MCF 10A (cell line): ENCODE data around the gene CHN1. TPM values are rescaled to one million over a fixed set of nuclear protein-coding genes. Genes with fewer than 3 reads are reported as not detected.

Experiments used
- BruUV-seq: library from RNA; stranded (reverse); fragments of 400-500 nt; replicated peaks from 2 replicates; lab custom pipeline; 2021; lab: Mats Ljungman, UMichigan
- CTCF ChIA-PET: fragments of 300-600 bp; sonication (Branson Sonifier 250); formaldehyde crosslinking; extraction: SDS; loops from one replicate; lab custom pipeline; 2021; ENCODE audit warnings: antibody characterized with exemption, inconsistent platforms; lab: Yijun Ruan, JAX
- POLR2A ChIA-PET: fragments of 300-600, 350-650 bp; sonication (Branson Sonifier 250); formaldehyde crosslinking; extraction: SDS; loops from one replicate; lab custom pipeline; 2020; ENCODE audit warnings: antibody characterized with exemption, inconsistent platforms; lab: Yijun Ruan, JAX
- DNase-seq: peaks from one replicate; pipeline ENCODE4 v3.0.0-alpha.2; 2018; ENCODE audit not compliant: unreplicated experiment
- H3K27ac Mint-ChIP-seq: one replicate; pipeline ENCODE4 v1.8.0; 2022; ENCODE audit warnings: mild to moderate bottlenecking, low read depth, mixed read lengths; ENCODE audit not compliant: unreplicated experiment
- H3K27me3 Mint-ChIP-seq: one replicate; pipeline ENCODE4 v1.8.0; 2022; ENCODE audit warnings: mixed read lengths; ENCODE audit not compliant: insufficient read depth, unreplicated experiment
- H3K36me3 Mint-ChIP-seq: one replicate; pipeline ENCODE4 v1.8.0; 2022; ENCODE audit warnings: mild to moderate bottlenecking, moderate library complexity, mixed read lengths; ENCODE audit not compliant: insufficient read depth, unreplicated experiment
- H3K4me1 Mint-ChIP-seq: one replicate; pipeline ENCODE4 v1.8.0; 2022; ENCODE audit warnings: mixed read lengths; ENCODE audit not compliant: insufficient read depth, unreplicated experiment
- H3K4me3 Mint-ChIP-seq: one replicate; pipeline ENCODE4 v1.8.0; 2022; ENCODE audit warnings: mild to moderate bottlenecking, moderate library complexity, mixed read lengths; ENCODE audit not compliant: unreplicated experiment
- H3K9me3 Mint-ChIP-seq: one replicate; pipeline ENCODE4 v1.8.0; 2022; ENCODE audit warnings: mixed read lengths; ENCODE audit not compliant: unreplicated experiment
- intact Hi-C: fragments of 100-400 bp; cut with micrococcal nuclease; formaldehyde crosslinking; loops from 2 replicates; pipeline ENCODE4 v1.14.1; 2022
- total RNA-seq: library from RNA; stranded (reverse); gene quantifications from 2 replicates; pipeline ENCODE4 v1.2.3, GENCODE V29; 2022
- TF ChIP-seq, protein P1 (sequence below): fragments of 200-600 bp; IDR thresholded peaks from one replicate; pipeline ENCODE4 v1.8.0; 2022; ENCODE audit warnings: antibody characterized with exemption, mild to moderate bottlenecking; ENCODE audit not compliant: unreplicated experiment

The CHN1 gene
- total RNA-seq, 1 experiment from 2014 or later, result 6.0 TPM

DNA sequence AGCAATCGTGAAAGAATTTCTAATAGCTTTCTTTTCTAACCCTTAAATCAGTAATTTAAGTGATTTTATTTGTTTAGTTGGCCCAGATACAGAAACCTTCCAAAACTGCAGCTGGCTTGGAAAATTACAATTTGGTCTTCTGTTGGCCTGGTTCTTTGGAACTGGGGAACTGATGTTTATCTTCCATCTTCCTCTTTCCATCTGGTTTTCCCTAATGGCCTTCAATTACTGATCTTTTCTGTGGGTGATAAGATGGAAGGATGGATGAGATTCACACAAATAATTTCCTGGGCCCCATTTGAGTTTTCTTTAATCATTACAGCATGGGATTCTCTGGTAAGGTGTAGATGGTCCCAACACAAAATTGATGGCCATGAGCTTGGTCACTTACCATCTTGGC lies 134.4 kb downstream of the CHN1 start:
- H3K4me3 Mint-ChIP-seq, result no peak overlapping the region

DNA sequence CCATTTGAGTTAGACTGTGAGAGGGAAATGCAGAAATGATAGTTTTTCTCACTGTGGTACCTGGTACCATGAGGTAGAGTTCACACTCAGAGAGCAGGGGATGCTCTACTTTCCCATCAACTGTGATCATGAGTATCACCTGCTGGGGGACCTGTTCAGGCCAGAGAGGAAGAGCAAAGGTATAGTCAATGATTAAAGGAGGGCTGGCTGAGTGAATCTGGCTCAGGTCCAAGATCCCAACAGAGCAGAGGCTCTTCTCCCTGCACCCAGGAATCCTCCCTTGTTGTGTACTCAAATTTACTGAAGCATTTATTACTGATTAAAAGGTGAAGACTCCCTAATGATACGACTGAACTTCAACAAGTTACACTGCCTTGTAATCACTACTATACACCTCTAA lies 136.3 kb downstream of the CHN1 start:
- H3K36me3 Mint-ChIP-seq, result no peaks in the 10 kb centered on the region

More for the DNA sequence above, 134.4 kb downstream of the CHN1 start:
- no peaks in the 10 kb centered on the region for H3K9me3 Mint-ChIP-seq
- H3K27me3 Mint-ChIP-seq, result no peaks in the 10 kb centered on the region
- no peaks in the 10 kb centered on the region for H3K4me1 Mint-ChIP-seq
- ChIA-PET CTCF (no interaction called here), POLR2A (interaction anchor here (0.5 kb wide), 1 partner anchor 341 kb away, joined by 3 read pairs; no protein-coding TSS in a partner anchor)
- no TSS peak for BruUV-seq
- no peaks in the 10 kb centered on the region for H3K36me3 Mint-ChIP-seq
- intact Hi-C loops, result no loop called here
- DNase-seq, result no peak
- TF ChIP-seq, protein P1, sequence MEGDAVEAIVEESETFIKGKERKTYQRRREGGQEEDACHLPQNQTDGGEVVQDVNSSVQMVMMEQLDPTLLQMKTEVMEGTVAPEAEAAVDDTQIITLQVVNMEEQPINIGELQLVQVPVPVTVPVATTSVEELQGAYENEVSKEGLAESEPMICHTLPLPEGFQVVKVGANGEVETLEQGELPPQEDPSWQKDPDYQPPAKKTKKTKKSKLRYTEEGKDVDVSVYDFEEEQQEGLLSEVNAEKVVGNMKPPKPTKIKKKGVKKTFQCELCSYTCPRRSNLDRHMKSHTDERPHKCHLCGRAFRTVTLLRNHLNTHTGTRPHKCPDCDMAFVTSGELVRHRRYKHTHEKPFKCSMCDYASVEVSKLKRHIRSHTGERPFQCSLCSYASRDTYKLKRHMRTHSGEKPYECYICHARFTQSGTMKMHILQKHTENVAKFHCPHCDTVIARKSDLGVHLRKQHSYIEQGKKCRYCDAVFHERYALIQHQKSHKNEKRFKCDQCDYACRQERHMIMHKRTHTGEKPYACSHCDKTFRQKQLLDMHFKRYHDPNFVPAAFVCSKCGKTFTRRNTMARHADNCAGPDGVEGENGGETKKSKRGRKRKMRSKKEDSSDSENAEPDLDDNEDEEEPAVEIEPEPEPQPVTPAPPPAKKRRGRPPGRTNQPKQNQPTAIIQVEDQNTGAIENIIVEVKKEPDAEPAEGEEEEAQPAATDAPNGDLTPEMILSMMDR, result no peak
- no peak overlapping the region for H3K27ac Mint-ChIP-seq

DNA sequence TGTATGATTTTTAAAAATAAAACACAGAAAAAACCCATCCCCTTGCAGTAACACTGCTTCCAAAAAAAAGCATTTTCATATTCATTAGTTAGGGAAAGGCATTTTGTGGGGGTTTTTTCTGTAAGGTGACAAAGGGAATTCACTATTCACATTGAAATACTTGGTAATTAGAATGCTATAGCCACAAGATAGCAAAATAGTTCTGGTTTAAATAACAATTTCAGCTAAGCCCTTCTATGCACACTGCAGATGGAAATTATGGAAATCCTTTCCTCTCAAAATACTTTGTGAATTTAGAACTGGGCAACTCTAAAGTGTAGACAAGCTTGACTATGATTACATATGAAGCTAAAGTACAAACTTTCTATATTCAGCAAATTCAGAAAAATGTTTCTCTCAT lies 138.8 kb downstream of the CHN1 start:
- intact Hi-C loops, result loop anchor here (10.0 kb wide), 1 partner anchor 58 kb away; no protein-coding TSS in a partner anchor
- CTCF ChIA-PET, result interaction anchor here (0.9 to 1.4 kb wide), 2 partner anchors 94 to 95 kb away, joined by 3 read pairs; no protein-coding TSS in a partner anchor
- H3K27ac Mint-ChIP-seq, result no peak overlapping the region

More for the DNA sequence above, 136.3 kb downstream of the CHN1 start:
- H3K27ac Mint-ChIP-seq, result no peak overlapping the region
- no peaks in the 10 kb centered on the region for H3K9me3 Mint-ChIP-seq
- intact Hi-C loops, result loop anchor here (10.0 kb wide), 1 partner anchor 56 kb away; no protein-coding TSS in a partner anchor
- H3K27me3 Mint-ChIP-seq, result no peaks in the 10 kb centered on the region
- no TSS peak for BruUV-seq
- POLR2A ChIA-PET, result no interaction called here
- CTCF ChIA-PET, result no interaction called here
- TF ChIP-seq, protein P1, result no peak
- DNase-seq, result no peak
- H3K4me1 Mint-ChIP-seq, result no peaks in the 10 kb centered on the region
- H3K4me3 Mint-ChIP-seq, result no peak overlapping the region

DNA sequence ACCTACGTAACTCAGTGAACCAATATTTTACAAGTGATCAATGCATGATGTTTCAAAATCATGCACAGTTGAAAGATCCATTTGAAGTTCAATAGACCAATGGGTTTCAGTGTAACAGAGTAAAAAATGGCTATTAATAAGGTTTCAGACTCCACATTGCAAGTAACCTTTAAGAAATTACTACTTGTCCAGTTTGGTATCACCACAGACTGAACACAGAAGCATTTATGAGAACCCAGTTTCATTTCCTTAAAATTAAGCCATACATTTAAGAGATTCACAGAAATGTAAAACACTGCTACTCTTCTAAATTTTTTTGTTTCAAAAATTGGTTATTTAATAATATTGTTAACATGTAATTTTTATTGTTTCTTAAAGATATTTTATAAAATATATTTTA lies 142.0 kb downstream of the CHN1 start:
- TF ChIP-seq, protein P1, result no peak
- H3K36me3 Mint-ChIP-seq, result no peaks in the 10 kb centered on the region
- BruUV-seq, result no TSS peak
- no peak overlapping the region for H3K27ac Mint-ChIP-seq
- intact Hi-C loops, result loop anchor here (10.0 kb wide), 1 partner anchor 62 kb away; no protein-coding TSS in a partner anchor
- ChIA-PET POLR2A (interaction anchor here (1.5 kb wide), 1 partner anchor 12 kb away, joined by 5 read pairs; no protein-coding TSS in a partner anchor), CTCF (interaction anchor here (0.7 kb wide), 2 partner anchors 83 to 124 kb away, joined by 4 to 5 read pairs; no protein-coding TSS in a partner anchor)
- no peaks in the 10 kb centered on the region for H3K4me1 Mint-ChIP-seq
- DNase-seq, result no peak
- no peaks in the 10 kb centered on the region for H3K9me3 Mint-ChIP-seq
- no peaks in the 10 kb centered on the region for H3K27me3 Mint-ChIP-seq
- no peak overlapping the region for H3K4me3 Mint-ChIP-seq

More for the DNA sequence above, 138.8 kb downstream of the CHN1 start:
- no peaks in the 10 kb centered on the region for H3K36me3 Mint-ChIP-seq
- no peak for DNase-seq
- H3K4me1 Mint-ChIP-seq, result no peaks in the 10 kb centered on the region
- H3K4me3 Mint-ChIP-seq, result no peak overlapping the region
- POLR2A ChIA-PET, result interaction anchor here (0.6 to 2.8 kb wide), 3 partner anchors 12 to 103 kb away, joined by 3 to 13 read pairs (median 3); no protein-coding TSS in a partner anchor
- no peaks in the 10 kb centered on the region for H3K27me3 Mint-ChIP-seq
- TF ChIP-seq, protein P1, result no peak
- no TSS peak for BruUV-seq
- no peaks in the 10 kb centered on the region for H3K9me3 Mint-ChIP-seq
